B cell (primary cell): Measurements from ENCODE around the gene SLC25A6.
"Not testable (repeated sequence)": the region's sequence is repeated elsewhere in the genome, so short reads cannot be mapped to it uniquely, and the experiment has no call there.

Source experiments
- CTCF ChIP-seq: fragments of 200-600 bp; IDR thresholded peaks from one replicate; pipeline ENCODE4 v1.8.0; 2022; ENCODE audit warnings: antibody characterized with exemption, mild to moderate bottlenecking
- EZH2 ChIP-seq: IDR thresholded peaks from 2 replicates; pipeline ENCODE4 v1.6.1; 2012; ENCODE audit warnings: borderline replicate concordance, low read depth, mild to moderate bottlenecking, moderate library complexity, low read length; ENCODE audit not compliant: insufficient read depth, poor library complexity, severe bottlenecking

GRCh38 chrX:1405769-1406168 is 13.9 kb upstream of the SLC25A6 start:
- TF ChIP-seq CTCF, EZH2: not testable (repeated sequence)
